ACHN (cell line): ENCODE results near the gene C3orf52.
"Not testable (repeated sequence)": the region's sequence is repeated elsewhere in the genome, so short reads cannot be mapped to it uniquely, and the experiment has no call there.

Experiments used
- DNase-seq: peaks from one replicate; pipeline ENCODE4 v3.0.0-alpha.2; 2015
- in situ Hi-C: cut with HindIII; loops from 2 replicates; pipeline ENCODE4 v1.10.0; 2017; ENCODE audit warnings: low sequenced_read_pairs, low pct_ligation_motif_present, low pct_unique_long_range_greater_than_20kb

The C3orf52 gene, protein sequence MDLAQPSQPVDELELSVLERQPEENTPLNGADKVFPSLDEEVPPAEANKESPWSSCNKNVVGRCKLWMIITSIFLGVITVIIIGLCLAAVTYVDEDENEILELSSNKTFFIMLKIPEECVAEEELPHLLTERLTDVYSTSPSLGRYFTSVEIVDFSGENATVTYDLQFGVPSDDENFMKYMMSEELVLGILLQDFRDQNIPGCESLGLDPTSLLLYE

DNA sequence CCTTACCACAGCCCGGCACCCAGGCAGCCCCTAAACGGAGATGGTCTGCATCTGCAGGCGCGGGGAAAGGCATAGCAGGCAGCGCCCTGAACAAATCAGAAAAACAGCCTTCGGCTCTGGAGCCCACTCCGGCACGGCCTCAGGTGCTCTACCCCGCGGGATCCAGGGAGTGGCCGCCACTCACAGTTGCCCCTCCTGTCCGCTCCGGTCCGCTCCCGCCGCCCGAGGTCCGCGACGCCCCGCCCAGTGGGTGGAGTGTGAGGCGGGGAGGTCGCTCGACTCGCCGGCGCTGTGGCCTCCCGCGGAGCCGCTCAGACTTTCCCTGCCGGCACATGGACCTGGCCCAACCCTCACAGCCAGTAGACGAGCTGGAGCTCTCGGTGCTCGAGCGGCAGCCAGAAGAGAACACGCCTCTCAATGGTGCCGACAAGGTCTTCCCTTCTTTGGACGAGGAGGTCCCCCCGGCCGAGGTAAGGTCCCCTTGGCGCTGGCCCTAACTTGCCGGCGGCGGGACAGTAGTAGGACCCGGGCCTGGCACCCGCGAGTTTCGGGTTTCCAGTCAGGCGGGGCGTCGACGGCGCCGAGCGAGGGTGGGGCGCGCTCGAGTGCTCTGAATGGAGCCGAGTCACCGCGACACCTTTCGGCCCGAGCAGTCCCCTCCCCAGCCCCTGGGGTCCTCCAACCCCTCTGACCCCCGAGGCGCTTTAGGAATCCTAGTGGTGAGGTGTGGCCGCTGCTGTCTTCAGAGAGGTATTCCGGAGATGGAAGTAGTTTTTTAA lies at the start of gene C3orf52:
Gene C3orf52, plus strand, starts transcription at position 314 of the 779 bp plus-strand sequence. Its CDS starts 19 bp downstream, at position 333.
- peak; percentile 86 for DNase-seq

DNA sequence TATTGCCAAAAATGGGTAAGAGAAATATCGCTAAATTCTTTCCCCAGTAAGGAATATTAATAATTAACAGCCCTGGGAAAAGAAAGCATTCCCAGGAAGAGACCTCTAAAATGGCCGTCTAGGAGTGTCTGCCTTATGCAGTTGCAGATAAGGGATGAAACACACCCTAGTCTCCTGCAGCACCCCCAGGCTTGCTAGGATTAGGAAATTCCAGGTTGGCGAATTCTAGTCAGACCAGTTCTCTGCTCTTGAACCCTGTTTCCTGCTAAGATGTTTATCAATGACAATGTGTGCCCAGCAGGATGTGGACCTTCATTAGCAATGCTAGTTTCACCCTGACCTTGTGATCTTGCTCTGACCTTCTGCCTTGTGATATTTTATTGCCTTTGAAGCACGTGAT lies 49.0 kb upstream of the C3orf52 start:
- in situ Hi-C loops, DNase-seq: not testable (repeated sequence)

More for the DNA sequence above, at the start of gene C3orf52:
- in situ Hi-C loops: no loop called here

DNA sequence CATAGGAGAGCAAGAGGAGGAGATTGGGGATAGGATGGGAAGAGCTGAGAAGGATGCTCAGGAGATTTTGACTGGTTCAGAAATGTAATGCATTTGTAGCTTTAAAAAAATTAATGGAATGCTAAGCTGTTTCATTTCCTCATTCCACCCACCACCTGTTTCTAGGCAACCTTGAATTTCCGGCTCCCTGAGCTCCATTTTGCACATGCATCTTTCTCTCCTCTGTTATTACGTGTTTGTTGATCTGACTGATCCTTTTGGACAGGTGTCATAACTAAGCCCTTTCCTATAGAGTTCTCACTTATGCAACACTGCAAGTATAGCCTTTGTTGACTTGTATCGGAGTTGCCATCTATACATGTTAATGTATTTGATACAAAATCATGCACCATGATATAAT lies 47.3 kb upstream of the C3orf52 start:
- DNase-seq: no peak
- in situ Hi-C loops: no loop called here

DNA sequence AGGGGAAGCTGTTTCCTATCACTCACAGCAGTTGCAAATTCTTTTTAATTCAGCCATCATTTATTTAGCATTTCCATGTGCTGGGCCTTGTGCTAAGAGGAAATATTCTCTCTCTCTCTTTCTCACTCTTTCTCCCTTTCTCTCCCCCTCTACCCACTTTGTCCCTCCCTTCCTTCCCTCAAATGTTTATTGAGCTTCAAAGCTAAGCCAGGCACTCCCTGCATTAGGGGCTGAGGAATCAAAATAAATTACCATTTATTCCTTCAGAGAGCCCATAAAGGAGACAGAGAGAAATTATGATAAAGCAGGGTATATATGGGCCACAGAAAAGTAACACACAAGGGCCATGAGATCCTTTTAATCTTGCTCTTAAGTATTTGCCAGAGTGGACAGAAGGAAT lies 44.9 kb upstream of the C3orf52 start:
- DNase-seq: no peak
- in situ Hi-C loops: no loop called here

DNA sequence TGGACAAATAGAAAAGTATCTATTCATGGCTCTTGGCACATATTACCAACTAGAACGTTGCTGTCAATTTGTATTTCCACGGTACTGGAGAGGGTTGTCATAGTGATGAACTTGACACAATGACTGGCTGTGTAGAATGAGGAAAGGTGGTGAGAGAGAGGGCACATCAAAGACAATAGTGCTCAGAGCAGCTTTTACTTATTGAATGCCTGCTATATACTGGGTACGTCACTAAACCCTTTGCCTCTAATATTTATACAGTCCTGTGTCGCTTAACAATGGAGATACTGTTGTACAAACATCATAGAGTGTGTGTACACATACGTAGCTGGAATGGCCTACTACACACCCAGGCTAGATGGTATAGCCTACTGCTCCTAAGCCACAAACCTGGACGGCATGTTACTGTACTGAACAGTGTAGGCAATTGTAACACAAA lies 43.3 kb upstream of the C3orf52 start:
- DNase-seq: no peak
- in situ Hi-C loops: no loop called here

DNA sequence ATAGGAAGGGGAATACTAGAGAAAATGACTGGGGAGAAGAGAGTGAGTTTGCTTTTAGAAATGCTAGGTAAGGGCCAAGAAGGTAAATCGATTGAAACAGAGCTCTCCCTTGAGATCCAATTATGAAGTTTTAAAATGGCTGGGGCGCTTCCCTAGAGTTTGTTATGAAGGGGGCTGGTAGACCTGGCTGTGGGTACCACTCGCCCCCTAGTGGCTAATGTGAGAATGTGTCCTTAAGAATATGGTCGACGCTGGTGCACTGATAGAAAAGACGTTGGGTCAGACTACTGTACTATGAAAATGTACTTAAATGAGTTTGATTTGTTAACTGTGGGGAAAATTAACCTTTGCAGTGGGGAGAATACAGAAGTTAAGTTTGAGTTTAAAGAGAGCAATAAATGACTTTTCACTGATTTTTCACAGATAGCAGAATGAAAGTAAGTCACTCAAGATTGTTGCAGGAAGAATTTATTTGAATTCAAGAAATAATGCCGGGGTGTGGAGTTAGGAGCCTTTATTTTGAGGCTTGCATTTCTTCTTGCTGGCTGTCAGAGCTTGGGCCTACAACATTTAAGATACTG lies 42.5 kb upstream of the C3orf52 start:
- DNase-seq: peak; percentile 78
- in situ Hi-C loops: no loop called here

DNA sequence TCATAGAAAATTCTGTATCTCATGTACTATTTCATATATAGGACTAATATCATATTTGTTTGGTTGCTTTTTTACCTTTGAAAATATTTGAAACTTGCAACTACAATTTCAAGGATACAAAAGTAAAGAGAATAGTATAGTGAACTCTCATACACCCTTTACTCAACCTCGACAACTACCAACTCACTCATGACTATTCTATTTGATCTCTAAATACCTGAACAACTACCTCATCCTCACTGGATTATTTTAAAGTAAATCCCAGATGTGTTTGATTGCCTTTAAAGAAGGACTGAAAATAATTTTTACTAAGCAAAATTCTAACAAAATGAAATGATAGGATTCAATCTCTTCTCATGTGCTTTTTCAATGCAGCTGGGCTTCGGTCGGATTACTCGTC lies 39.6 kb upstream of the C3orf52 start:
- DNase-seq: no peak
- in situ Hi-C loops: no loop called here

DNA sequence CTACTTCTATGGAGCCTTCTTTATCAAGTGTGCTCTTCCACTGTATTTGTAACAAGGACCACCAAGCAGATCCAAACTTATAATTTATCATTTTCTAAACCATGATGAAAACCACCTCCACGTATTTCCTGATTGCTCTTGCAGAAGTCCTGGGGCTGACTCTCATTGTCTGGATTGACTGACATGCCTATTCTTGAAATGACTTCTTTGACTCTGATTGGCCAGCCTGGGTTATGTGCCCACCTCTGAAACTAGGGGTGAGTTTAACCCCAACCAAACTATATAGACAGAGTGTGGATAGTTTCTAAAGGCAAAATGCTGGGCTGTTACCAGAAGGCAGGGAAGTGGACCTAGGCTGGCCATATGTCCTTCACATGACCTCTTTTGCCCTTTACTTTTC lies 38.9 kb upstream of the C3orf52 start:
- in situ Hi-C loops: no loop called here

DNA sequence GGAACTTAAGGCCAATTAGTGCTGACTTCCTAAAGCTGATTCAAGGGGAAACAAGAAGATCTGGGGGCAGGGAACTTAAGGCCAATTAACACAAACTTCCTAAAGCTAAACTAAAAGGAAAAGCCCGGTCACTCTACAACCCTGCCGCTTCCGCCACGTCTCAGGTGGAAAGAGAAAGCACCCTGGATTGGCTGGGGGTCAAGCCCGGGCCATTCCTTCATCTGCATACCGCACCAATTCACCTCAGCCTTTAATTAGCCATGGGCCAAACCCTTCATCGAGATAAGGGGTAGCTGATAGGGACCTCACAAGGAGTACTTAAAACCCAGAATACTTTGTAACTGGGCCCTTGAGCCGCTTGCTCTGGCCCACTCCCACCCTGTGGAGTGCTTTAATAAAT lies 37.3 kb upstream of the C3orf52 start:
- DNase-seq: no peak
- in situ Hi-C loops: no loop called here

More for the DNA sequence above, 38.9 kb upstream of the C3orf52 start:
- no peak for DNase-seq

DNA sequence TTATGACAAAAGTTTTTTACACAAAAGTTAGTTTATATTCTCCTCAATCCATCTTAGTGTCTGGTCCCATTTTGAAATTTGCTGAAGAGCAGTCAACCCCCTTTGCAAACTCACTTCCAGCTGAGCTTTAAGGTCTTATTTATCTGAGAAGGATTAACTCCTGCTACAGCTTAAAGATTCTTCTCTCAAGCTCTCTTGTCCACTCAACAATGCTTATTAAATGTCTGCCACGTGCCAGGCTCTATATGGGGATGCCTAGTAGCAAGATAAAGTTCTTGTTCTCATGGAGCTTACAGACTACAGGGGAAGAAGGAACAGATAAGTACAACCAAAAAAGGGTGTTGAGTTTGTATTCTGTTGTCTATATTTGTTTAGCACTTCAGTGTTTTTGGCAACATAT lies 33.0 kb upstream of the C3orf52 start:
- no peak for DNase-seq
- in situ Hi-C loops: no loop called here

DNA sequence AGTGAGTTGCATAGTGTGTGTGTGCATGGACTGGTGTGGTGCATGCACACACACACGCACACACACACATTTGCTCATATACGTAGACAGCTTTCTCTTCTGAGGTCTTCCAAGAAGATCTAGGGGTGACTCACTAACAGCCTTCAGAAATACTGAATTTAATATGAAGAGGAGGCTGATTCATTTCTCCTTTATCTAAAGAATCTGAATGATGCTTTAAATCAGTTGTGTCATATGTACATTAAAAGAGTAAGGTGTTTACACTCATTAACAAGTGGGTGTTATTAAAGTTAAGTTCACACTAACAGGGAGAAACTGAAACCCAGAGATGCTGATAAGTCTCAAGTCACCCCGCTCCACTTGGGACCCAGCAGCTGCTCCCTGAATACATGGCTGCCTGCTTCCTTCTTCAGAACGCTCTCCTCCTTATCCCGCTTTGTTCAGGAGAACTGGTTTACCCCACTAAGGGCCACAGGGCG lies 29.7 kb upstream of the C3orf52 start:
- DNase-seq: no peak
- in situ Hi-C loops: no loop called here

DNA sequence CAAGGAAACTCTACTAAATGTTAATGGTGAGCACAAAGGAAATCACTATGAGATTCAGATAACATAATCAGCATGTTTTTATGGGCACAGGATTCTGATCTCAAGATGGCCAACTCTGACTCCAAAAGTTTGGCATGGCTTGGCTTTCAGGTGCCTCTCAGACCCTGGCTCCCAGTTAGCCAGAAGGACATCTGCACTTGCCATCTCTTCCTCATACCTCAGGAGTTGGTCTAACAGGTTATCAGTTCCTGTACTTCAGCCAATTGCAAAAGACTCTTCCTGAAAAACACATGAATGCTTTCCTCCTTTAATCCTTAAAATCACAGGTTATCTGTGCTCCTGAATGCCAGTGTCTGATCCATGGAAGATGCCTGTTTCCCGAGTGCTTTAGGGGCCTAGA lies 26.7 kb upstream of the C3orf52 start:
- DNase-seq: no peak
- in situ Hi-C loops: no loop called here

DNA sequence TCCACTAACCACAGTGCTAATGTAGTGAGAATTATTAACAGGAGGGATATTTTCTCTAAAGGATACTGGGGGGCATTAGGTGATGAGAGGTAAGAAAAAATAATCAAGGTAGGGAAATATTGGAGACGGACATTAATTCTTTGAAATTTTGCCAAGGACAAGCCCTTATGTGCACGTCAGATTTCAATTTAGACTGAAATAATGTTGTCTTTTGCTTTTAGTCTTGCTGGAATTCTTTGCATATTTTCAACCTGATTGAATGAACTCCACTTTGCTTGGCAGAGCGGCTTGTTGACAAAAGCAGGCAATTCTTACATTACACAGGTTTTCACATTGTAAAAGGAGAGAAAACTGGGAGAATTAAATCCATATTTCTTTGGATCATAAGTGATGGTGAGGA lies 25.0 kb upstream of the C3orf52 start:
- in situ Hi-C loops: no loop called here
- peak; percentile 62 for DNase-seq

DNA sequence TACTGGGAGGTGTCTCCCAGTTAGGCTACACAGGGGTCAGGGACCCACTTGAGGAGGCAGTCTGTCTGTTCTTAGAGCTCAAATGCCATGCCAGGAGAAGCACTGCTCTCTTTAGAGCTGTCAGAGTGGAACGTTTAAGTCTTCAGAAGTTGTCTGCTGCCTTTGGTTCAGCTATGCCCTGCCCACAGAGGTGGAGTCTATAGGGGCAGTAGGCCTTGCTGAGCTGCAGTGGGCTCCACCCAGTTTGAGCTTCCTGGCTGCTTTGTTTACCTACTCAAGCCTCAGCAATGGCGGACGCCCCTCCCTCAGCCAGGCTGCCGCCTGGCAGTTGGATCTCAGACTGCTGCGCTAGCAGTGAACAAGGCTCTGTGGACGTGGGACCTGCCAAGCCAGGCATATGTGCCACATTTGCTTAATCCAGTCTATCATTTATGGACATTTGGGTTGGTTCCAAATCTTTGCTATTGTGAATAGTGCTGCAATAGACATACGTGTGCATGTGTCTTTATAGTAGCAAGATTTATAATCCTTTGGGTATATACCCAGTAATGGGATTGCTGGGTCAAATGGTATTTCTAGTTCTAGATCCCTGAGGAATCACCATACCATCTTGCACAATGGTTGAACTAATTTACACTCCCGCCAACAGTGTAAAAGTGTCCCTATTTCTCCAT lies 13.7 kb upstream of the C3orf52 start:
- in situ Hi-C loops, DNase-seq: not testable (repeated sequence)

DNA sequence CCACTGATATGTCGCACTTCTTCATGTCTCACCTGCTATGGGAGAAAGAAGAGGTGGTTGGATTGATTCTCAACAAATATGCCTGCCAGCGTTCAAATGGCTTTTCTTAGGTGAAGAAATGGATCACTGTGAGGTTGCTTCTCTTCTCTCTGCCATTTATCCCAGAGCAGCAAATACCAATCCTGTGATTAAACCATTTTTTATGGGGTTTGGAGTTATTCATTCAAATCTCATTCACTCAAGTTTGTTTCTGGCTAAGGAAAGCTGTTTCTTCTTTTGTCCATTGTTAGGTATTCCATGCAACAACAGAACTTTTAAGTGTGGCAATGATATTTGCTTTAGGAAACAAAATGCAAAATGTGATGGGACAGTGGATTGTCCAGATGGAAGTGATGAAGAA lies 12.2 kb upstream of the C3orf52 start:
- in situ Hi-C loops: no loop called here
- DNase-seq: peak; percentile 41

DNA sequence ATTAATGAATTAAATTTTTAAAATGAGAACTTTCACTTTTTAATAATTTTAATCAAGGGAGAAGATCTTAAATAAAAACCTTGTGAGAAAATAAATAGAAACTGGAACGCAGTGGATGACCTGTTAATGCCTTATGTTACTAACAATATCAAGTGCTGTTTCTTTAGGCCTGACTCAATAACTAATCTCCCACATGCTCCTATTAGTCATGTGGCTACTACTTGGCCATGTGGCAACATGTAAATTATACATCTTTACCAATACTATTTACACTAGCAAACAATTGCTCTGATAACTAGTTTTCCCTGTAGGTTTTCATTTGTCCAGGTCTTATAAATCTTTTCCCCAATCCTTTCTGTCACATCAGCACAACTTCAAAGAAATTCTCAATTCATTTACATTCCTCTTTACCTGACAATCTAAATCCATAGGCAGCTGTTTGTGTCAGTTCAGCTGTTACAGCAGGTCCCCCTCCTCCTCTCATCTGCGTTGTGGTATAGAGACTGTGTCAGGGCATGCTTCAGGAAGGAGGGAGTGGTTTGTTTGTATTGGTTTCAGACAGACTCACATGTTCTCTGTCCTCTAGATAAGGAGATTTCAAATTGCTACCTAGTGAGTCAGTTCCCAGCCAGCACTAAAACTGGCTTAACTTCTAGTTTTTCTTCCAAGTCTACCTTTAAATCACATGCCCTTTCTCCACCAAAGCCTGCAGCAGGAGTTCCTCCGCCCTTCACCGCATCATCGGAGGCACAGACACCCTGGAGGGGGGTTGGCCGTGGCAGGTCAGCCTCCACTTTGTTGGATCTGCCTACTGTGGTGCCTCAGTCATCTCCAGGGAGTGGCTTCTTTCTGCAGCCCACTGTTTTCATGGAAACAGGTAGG lies 11.3 kb upstream of the C3orf52 start:
- DNase-seq: peak; percentile 90
- in situ Hi-C loops: no loop called here

DNA sequence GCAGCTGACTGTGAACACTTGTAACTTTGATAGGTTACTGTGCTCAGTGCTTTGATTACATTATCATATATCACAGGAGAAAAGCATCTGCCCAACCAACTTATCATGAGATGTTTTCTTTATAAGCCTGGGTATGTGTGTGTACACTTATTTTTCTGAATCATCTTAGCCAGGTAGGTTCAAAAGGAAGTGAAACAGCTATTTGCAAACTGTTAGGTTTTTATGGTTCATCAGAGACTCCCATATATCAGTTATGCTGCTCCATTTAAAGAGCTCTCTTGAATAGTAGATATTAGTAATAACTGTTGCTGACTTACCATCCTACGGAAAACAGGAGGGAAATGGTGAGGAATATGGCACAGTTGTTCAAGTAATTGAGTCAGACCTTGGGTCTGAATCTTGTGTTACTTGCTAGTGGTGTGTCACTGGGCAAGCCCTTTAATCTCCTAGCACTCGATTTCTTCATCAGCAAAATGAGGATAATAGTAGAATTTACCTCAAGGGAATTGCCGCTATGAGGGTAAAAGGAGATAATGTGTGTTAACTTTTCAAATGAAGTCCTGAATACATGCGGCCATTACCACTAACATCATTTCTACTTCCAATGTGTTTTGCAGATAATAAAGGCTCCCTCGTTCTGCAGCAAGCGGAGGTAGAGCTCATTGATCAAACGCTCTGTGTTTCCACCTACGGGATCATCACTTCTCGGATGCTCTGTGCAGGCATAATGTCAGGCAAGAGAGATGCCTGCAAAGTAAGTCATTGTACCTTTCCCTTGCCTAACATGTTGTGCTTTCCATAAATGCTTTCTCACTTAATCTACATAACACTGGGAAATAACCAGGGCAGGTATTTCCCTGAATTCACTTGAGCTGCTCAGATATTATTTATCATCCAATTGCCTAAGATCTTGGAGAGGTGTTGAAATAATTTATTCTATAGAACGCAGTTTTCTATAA lies 7.8 kb upstream of the C3orf52 start:
- in situ Hi-C loops: no loop called here
- DNase-seq: no peak
